SK-N-MC (cell line): ENCODE results near the gene TUT7.

ENCODE experiments used
- EZH2 ChIP-seq: fragments of 200-600 bp; sonication (generic); IDR thresholded peaks from one replicate; pipeline ENCODE4 v1.6.1; 2017; ENCODE audit warnings: antibody characterized with exemption
- POLR2AphosphoS5 ChIP-seq: IDR thresholded peaks from 2 replicates; pipeline ENCODE4 v1.6.1; 2012; ENCODE audit warnings: mild to moderate bottlenecking, low read depth, low read length, borderline replicate concordance

DNA sequence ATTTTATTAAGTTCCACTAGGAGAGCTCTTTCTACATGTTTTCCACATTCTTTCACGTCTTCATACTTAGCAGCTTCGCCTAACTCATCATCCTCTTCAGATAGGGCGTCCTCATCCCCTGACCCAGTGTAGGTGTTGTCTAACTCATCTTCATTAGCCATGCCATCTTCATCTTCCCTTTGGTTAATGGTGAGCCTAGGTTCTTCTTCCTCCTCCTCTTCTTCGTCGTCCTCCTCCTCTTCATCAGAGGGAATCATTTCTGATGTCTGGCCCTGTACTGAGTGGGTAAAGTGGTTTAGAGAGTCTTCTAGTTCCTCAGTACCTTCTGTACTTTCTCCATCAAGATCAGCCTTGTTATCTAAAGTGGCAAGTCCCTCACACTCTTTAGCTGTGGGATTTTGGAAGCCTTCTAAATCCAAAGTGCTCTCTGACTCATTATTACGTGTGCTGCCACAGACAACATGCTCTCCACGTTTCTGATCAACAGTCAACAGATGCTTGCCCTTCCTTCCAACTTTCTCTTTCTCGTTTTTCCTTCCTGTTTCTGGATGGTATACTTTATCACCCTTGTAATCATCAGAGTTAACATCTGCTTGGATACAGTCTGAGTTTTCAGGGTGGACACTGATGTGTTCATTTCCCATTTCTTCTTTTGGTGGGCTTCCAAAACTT is 31.1 kb downstream of the TUT7 start:
- TF ChIP-seq POLR2AphosphoS5 (no peak), EZH2 (no peak)
